GM21619 (cell line): Measurements from ENCODE around the gene FDXACB1.

Source experiments
- ATAC-seq: cut with Tn5 transposase; IDR thresholded peaks from one replicate; pipeline ENCODE4 v1.9.1; 2021; ENCODE audit not compliant: unreplicated experiment

The FDXACB1 gene

GRCh38 chr11:111878849-111879636, at the start of gene FDXACB1, which contains the start of gene CFAP68:
Gene FDXACB1 (minus strand): TSS chr11:111879165. CDS start chr11:111879132, 33 bp downstream.
Gene CFAP68 (plus strand): TSS chr11:111879541. CDS start chr11:111879561, 20 bp downstream.
- peak; percentile 94 for ATAC-seq

- peak; percentile 91 for ATAC-seq
Observed at GRCh38 chr11:111926505-111927391, 47.8 kb upstream of the FDXACB1 start.

GRCh38 chr11:111925953-111926352, 47.0 kb upstream of the FDXACB1 start:
- no peak for ATAC-seq

- ATAC-seq = no peak
Observed at GRCh38 chr11:111923951-111924350, 45.0 kb upstream of the FDXACB1 start.

GRCh38 chr11:111923351-111923788, 44.4 kb upstream of the FDXACB1 start:
- ATAC-seq = no peak

- no peak for ATAC-seq
Observed at GRCh38 chr11:111922803-111923202, 43.8 kb upstream of the FDXACB1 start.

GRCh38 chr11:111921541-111922230, 42.7 kb upstream of the FDXACB1 start:
- ATAC-seq = no peak

- ATAC-seq = no peak
Observed at GRCh38 chr11:111920908-111921307, 41.9 kb upstream of the FDXACB1 start.

GRCh38 chr11:111918390-111919256, 39.7 kb upstream of the FDXACB1 start, which contains the start of gene C11orf52:
Gene C11orf52 (plus strand): TSS chr11:111918913. CDS start chr11:111918973, 60 bp downstream.
- ATAC-seq = no peak

- ATAC-seq = no peak
Observed at GRCh38 chr11:111917788-111918187, 38.8 kb upstream of the FDXACB1 start.

GRCh38 chr11:111917312-111917711, 38.3 kb upstream of the FDXACB1 start:
- no peak for ATAC-seq

- ATAC-seq = no peak
Observed at GRCh38 chr11:111916768-111917167, 37.8 kb upstream of the FDXACB1 start.

- ATAC-seq = no peak
Observed at GRCh38 chr11:111913997-111914396, 35.0 kb upstream of the FDXACB1 start.

GRCh38 chr11:111913031-111913861, 34.3 kb upstream of the FDXACB1 start:
- no peak for ATAC-seq

GRCh38 chr11:111912535-111912934, 33.6 kb upstream of the FDXACB1 start, which contains the start of gene HSPB2:
Gene HSPB2 (plus strand): TSS chr11:111912734. CDS start chr11:111912830, 96 bp downstream.
- no peak for ATAC-seq

- ATAC-seq = no peak
Observed at GRCh38 chr11:111911563-111912401, 32.8 kb upstream of the FDXACB1 start, which contains the start of gene CRYAB. Gene CRYAB (minus strand): TSS chr11:111911770. CDS start chr11:111911724, 46 bp downstream.

- ATAC-seq = no peak
Observed at GRCh38 chr11:111910676-111911562, 32.0 kb upstream of the FDXACB1 start.
